ENCODE results near the gene TBX18. TPM values are rescaled to one million over a fixed set of nuclear protein-coding genes. Genes with fewer than 3 reads are reported as not detected.

The TBX18 gene
- total and polyA plus RNA-seq, 4 donors, result 0.05 to 1.3 (median 0.21) TPM

DNA sequence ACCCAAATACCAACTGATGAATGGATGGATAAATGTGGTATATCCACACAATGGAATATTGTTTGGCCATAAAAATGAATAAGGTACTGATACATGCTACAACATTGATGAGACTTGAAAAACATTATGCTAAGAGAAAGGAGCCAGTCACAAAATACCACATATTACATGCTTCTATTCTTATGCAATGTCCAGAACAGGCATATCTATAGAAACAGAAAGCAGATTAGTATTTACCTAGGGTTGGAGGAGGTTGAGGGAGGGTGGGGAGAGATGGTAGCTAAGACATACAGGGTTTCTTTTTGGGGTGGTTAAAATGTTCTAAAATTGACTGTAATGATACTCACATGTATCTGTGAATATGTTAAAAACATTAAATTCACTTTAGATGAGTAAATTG, 24.8 kb upstream of the TBX18 start:
- DNase-seq (no peak), ATAC-seq (ENCODE audit: insufficient read depth, low FRiP score) (no peak)
- Histone ChIP-seq H3K9me3 (ENCODE audit: control insufficient read depth in 4 of 4, insufficient read depth in 3 of 4, low read length in 3 of 4) (no peaks in the 10 kb centered on the region), H3K9ac (ENCODE audit: insufficient read depth in 1 of 2, low read length in 2 of 2) (no peak overlapping the region), H3K36me3 (ENCODE audit: control insufficient read depth in 4 of 4, insufficient read depth in 4 of 4, low read length in 4 of 4) (no peaks in the 10 kb centered on the region), H3K4me3 (no peak overlapping the region), H3K4me1 (ENCODE audit: control insufficient read depth in 5 of 5, insufficient read depth in 5 of 5, low read length in 5 of 5) (no peaks in the 10 kb centered on the region), H3K27me3 (ENCODE audit: control insufficient read depth in 3 of 3, insufficient read depth in 3 of 3, low read length in 2 of 3) (peaks cover 0 to 6% (median 0%) of the 10 kb centered on the region in 3 donors), H3K27ac (ENCODE audit: low read depth in 1 of 2, low read length in 1 of 2) (no peak overlapping the region)
- no peak for TF ChIP-seq CTCF (IDR thresholded peaks at IDR 0.05; ENCODE audit: control extremely low read depth, extremely low read depth)

DNA sequence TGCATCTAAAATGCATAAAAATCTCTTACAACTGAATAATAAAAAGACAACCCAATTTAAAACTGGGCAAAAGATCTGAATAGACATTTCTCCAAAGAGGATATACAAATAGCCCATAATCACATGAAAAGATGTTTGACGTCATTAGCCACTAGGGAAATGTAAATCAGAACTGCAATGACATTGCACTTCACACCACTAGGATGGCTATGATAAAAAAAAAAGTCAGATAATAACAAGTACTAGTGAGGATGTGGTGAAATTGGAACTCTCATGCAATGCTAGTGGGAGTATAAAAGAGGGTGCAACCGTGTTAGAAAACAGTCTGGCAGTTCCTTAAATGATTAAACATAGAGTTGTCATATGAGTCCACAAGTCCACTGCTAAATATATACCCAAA, 24.3 kb upstream of the TBX18 start:
- ATAC-seq (ENCODE audit: insufficient read depth, low FRiP score) (no peak), DNase-seq (no peak)
- H3K9me3 ChIP-seq (ENCODE audit: control insufficient read depth in 4 of 4, insufficient read depth in 3 of 4, low read length in 3 of 4), result no peaks in the 10 kb centered on the region
- WGBS, 2 donors, result 80 to 84% methylated on average over 2 of the region's 2 CpGs
- no peak overlapping the region for H3K9ac ChIP-seq (ENCODE audit: insufficient read depth in 1 of 2, low read length in 2 of 2)
- H3K36me3 ChIP-seq (ENCODE audit: control insufficient read depth in 4 of 4, insufficient read depth in 4 of 4, low read length in 4 of 4), result no peaks in the 10 kb centered on the region
- peaks cover 0 to 6% (median 2%) of the 10 kb centered on the region in 3 donors for H3K27me3 ChIP-seq (ENCODE audit: control insufficient read depth in 3 of 3, insufficient read depth in 3 of 3, low read length in 2 of 3)
- H3K4me1 ChIP-seq (ENCODE audit: control insufficient read depth in 5 of 5, insufficient read depth in 5 of 5, low read length in 5 of 5), result no peaks in the 10 kb centered on the region
- TF ChIP-seq CTCF (IDR thresholded peaks at IDR 0.05; ENCODE audit: control extremely low read depth, extremely low read depth), result no peak
- no peak overlapping the region for H3K27ac ChIP-seq (ENCODE audit: low read depth in 1 of 2, low read length in 1 of 2)
- H3K4me3 ChIP-seq, result no peak overlapping the region

DNA sequence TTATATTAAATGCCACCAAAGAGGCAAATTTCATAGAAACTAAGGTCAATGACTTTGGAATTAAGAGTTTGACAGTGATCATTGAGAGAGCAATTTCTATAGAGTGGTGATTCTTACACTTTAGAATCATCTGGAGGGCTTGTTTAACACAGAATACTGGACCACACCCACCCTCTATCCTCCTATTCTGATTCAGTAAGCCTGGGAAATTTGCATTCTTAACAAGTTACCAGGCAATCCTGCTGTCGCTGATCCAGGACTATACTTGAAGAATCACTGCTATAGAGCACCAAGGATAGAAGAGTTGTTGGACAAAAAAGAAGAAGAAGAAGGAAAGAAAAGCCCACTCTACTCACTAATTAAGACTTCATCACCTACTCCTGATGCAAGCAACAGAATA, 21.3 kb upstream of the TBX18 start:
- Histone ChIP-seq H3K27ac (ENCODE audit: low read depth in 1 of 2, low read length in 1 of 2) (no peak overlapping the region), H3K9me3 (ENCODE audit: control insufficient read depth in 4 of 4, insufficient read depth in 3 of 4, low read length in 3 of 4) (no peaks in the 10 kb centered on the region), H3K9ac (ENCODE audit: insufficient read depth in 1 of 2, low read length in 2 of 2) (no peak overlapping the region), H3K4me3 (no peak overlapping the region), H3K27me3 (ENCODE audit: control insufficient read depth in 3 of 3, insufficient read depth in 3 of 3, low read length in 2 of 3) (peaks cover 0 to 6% (median 3%) of the 10 kb centered on the region in 3 donors), H3K4me1 (ENCODE audit: control insufficient read depth in 5 of 5, insufficient read depth in 5 of 5, low read length in 5 of 5) (no peaks in the 10 kb centered on the region), H3K36me3 (ENCODE audit: control insufficient read depth in 4 of 4, insufficient read depth in 4 of 4, low read length in 4 of 4) (no peaks in the 10 kb centered on the region)
- ATAC-seq (ENCODE audit: insufficient read depth, low FRiP score) (no peak), DNase-seq (no peak)
- WGBS, 2 donors, result 17 to 32% methylated on average over 1 of the region's 1 CpG
- TF ChIP-seq CTCF (IDR thresholded peaks at IDR 0.05; ENCODE audit: control extremely low read depth, extremely low read depth), result no peak

DNA sequence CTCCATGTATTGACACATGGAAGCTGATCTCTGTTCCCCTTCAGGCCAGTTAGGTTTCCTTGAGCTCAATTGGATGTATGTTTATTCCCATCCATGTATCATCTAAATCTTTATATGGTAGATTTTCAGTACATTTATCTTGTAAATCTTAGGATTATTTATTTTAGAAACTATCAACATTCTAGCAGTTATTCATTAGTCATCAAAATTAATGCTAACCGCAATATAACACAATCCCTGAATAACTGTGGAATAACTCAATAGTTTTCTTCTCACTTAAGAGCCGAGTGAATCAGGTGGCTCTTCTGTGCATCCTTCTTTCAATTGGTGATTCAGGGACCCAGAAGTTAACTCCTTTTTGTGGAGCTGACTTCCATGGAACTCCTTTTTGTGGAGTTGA, 15.5 kb upstream of the TBX18 start:
- no peak overlapping the region for H3K27ac ChIP-seq (ENCODE audit: low read depth in 1 of 2, low read length in 1 of 2)
- peaks cover 10 to 54% (median 40%) of the 10 kb centered on the region in 3 donors for H3K27me3 ChIP-seq (ENCODE audit: control insufficient read depth in 3 of 3, insufficient read depth in 3 of 3, low read length in 2 of 3)
- H3K36me3 ChIP-seq (ENCODE audit: control insufficient read depth in 4 of 4, insufficient read depth in 4 of 4, low read length in 4 of 4), result no peaks in the 10 kb centered on the region
- no peak overlapping the region for H3K9ac ChIP-seq (ENCODE audit: insufficient read depth in 1 of 2, low read length in 2 of 2)
- no peak for TF ChIP-seq CTCF (IDR thresholded peaks at IDR 0.05; ENCODE audit: control extremely low read depth, extremely low read depth)
- H3K4me3 ChIP-seq, result no peak overlapping the region
- ATAC-seq (ENCODE audit: insufficient read depth, low FRiP score), result no peak
- no peak for DNase-seq
- 87 to 89% methylated on average over 2 of the region's 2 CpGs for WGBS, 2 donors
- peaks cover 0 to under 1% (median 0%) of the 10 kb centered on the region in 5 donors for H3K4me1 ChIP-seq (ENCODE audit: control insufficient read depth in 5 of 5, insufficient read depth in 5 of 5, low read length in 5 of 5)
- H3K9me3 ChIP-seq (ENCODE audit: control insufficient read depth in 4 of 4, insufficient read depth in 3 of 4, low read length in 3 of 4), result peaks cover 0 to 5% (median 0%) of the 10 kb centered on the region in 4 donors
